Measurements from ENCODE around the gene BRINP1.
"Not testable (repeated sequence)": the region's sequence is repeated elsewhere in the genome, so short reads cannot be mapped to it uniquely, and the experiment has no call there.

BRINP1 gene

GRCh38 chr9:119195521-119195920, 173.7 kb downstream of the BRINP1 start:
- DNase-seq: no peak

DNA sequence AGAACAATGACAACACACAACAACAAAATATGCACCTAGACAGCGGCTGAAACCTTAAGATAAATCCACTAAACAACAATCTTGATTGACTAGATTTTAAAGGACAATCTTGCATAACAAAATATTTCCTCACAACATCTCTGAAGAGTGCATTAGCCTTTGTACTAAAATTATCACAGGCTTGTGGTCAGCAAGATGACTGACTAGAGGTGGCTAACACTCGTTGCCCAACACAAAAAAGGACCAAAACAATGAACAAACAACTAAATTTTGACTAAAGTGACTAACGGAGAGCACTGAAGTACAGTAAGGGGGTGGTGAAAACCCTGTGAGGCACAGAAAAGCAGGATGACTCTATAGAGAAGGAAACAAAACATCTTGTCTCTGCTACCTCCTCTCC, 183.9 kb downstream of the BRINP1 start:
- DNase-seq: no peak

GRCh38 chr9:119184265-119184936, 184.8 kb downstream of the BRINP1 start:
- no peak for DNase-seq

- DNase-seq: no peak
These were observed 187.7 kb downstream of the BRINP1 start for GRCh38 chr9:119181561-119181960.

GRCh38 chr9:119180897-119181296, 188.3 kb downstream of the BRINP1 start:
- DNase-seq: no peak

- DNase-seq: no peak
These were observed 189.5 kb downstream of the BRINP1 start for GRCh38 chr9:119179701-119180100.

- DNase-seq: no peak
These were observed 192.0 kb downstream of the BRINP1 start for GRCh38 chr9:119177196-119177595.

GRCh38 chr9:119175581-119175980, 193.7 kb downstream of the BRINP1 start:
- no peak for DNase-seq

GRCh38 chr9:119169222-119169621, 200.0 kb downstream of the BRINP1 start:
- DNase-seq: not testable (repeated sequence)

- no peak for DNase-seq
These were observed 201.4 kb downstream of the BRINP1 start for GRCh38 chr9:119167876-119168275.

GRCh38 chr9:119167267-119167666, 202.0 kb downstream of the BRINP1 start:
- no peak for DNase-seq

- DNase-seq: no peak
These were observed 203.1 kb downstream of the BRINP1 start for GRCh38 chr9:119166096-119166495.

- DNase-seq: no peak
These were observed 204.1 kb downstream of the BRINP1 start for GRCh38 chr9:119165131-119165530.

- DNase-seq: no peak
These were observed 204.5 kb downstream of the BRINP1 start for GRCh38 chr9:119164716-119165115.

DNA sequence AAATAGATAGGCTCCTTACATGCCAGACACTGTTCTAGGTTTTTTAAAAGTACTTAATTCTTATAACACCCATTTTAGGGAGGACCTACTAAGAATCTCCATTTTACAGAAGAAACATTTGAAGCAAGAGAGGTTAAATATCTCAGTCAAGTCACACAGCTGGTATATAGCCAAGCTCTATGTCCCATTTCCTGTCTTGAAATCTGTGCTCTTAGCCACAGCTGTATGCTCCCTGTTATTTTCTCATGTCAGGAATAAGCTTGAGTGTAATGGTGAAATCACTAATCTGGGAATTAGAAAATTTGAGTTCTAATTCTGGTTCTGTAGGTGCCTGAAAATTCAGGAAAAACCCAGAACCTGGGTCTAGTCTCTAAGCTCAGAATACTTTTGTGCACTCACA, 208.7 kb downstream of the BRINP1 start:
- no peak for DNase-seq

GRCh38 chr9:119159386-119159785, 209.8 kb downstream of the BRINP1 start:
- no peak for DNase-seq

- DNase-seq: no peak
These were observed 212.0 kb downstream of the BRINP1 start for GRCh38 chr9:119157196-119157595.

DNA sequence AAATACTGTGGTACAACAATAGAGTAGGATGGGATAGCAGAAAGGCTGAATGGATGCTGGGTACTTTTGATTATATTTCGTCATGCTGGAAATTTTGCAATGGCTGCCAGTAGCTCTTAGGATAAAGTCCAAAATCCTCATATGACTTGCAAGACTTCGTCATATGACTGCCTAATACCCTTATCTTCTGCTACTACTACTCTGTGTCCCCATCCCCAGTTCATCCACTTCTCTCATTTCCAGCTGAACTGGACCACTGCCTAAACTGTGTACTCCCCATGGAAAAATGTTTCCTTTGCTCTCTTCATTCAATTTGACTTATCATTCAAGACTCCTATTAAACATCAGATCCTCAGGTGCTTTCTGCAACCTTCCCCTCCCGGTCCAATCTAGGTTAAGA, 212.9 kb downstream of the BRINP1 start:
- DNase-seq: no peak

DNA sequence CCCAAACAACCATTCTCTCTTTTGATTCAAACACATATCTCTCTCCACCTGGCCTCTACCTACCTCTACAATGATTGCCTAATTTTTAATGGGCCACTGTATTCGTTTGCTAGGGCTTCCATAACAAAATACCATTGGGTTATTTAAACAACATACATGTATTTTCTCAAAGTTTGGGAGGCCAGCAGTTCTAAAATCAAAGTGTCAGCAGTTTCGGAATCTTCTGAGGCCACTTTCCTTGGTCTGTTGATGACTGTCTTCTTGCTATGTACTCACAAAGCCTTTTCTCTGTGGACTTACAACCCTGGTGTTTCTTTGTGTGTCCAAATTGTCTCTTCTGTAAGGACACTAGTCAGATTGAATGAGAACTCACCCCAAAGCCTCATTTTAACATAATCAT, 214.7 kb downstream of the BRINP1 start:
- DNase-seq: no peak

- no peak for DNase-seq
These were observed 215.8 kb downstream of the BRINP1 start for GRCh38 chr9:119153402-119153801.

GRCh38 chr9:119148855-119149254, 220.4 kb downstream of the BRINP1 start:
- no peak for DNase-seq

DNA sequence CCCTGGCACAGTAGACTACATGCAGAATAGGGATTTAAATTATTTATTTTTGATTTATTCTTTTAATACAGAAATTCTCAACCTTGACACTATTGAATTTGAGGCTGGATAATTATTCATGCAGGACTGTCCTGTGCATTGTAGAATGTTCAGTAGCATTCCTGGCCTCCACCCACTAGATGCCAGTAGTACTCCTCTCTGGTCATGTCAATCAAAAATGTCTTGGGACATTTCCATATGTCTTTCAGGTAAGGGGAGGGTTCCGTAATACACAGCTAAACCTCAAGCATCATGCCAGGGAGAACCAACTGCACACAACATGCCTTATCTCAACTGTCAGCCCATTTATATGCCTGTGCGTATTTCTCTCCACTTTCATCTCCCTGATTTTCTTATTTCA, 231.8 kb downstream of the BRINP1 start:
- no peak for DNase-seq

GRCh38 chr9:119126040-119126439, 243.2 kb downstream of the BRINP1 start:
- no peak for DNase-seq

DNA sequence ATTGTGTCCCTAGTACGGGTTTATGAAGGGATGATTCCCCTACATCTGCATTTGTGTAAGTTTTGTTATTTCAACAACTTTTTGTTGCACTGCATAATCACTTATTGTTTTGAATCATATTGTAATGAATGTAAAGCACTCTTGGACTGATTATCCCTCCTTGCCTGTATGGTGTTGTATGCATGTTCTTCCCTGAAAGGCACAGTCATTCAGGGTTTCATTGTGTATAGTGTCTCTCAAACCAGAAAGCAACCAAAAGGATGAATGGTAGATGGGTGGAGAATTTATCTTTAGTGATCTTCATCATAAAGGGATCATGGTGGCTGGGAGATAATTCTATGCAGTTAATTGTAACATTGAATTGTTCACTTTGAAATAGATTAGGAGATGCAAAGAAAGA, 247.3 kb downstream of the BRINP1 start:
- DNase-seq: no peak

DNA sequence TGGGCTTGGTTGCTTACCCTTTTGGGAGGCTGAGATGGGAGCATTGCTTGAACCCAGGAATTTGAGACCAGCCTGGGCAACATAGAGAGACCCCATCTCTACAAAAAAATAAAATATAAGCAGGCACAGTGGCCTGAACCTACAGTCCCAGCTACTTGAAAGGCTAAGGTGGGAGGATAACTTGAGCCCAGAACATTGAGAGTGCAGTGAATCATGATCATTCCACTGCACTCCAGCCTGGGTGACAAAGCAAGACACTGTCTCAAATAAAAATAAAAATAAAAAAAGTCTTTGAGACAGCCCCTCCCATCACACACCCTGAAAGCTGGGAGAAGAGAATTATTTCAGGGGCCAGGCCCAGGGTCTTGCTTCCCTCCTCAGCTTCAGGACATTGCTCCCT, 251.8 kb downstream of the BRINP1 start:
- DNase-seq: no peak
